ENCODE results near the gene NVL.

NVL gene

GRCh38 chr1:224192082-224192788, 137.7 kb downstream of the NVL start:
- DNase-seq, result no peak

GRCh38 chr1:224189561-224189960, 140.4 kb downstream of the NVL start:
- DNase-seq, result peak; percentile 38

- DNase-seq, result no peak
Observed at GRCh38 chr1:224188286-224188685, 141.7 kb downstream of the NVL start.

GRCh38 chr1:224185208-224185607, 144.8 kb downstream of the NVL start:
- no peak for DNase-seq

- peak; percentile 65 for DNase-seq
Observed at GRCh38 chr1:224183591-224184312, 146.2 kb downstream of the NVL start.

- DNase-seq, result peak; percentile 83
Observed at GRCh38 chr1:224182866-224183590, 146.9 kb downstream of the NVL start, which contains the start of gene DEGS1. Gene DEGS1, plus strand, starts transcription at chr1:224183240. Its CDS starts 97 bp downstream, at chr1:224183337.

GRCh38 chr1:224182057-224182865, 147.7 kb downstream of the NVL start:
- no peak for DNase-seq

- no peak for DNase-seq
Observed at GRCh38 chr1:224181453-224181810, 148.5 kb downstream of the NVL start.

GRCh38 chr1:224180783-224181452, 149.1 kb downstream of the NVL start:
- DNase-seq, result no peak

GRCh38 chr1:224178894-224179293, 151.1 kb downstream of the NVL start:
- no peak for DNase-seq

GRCh38 chr1:224177356-224177999, 152.5 kb downstream of the NVL start:
- no peak for DNase-seq

Data from fibroblast of upper back skin (primary cell).